Measurements from ENCODE around the gene QSOX1.
A peak's percentile ranks its signal among the peaks of the same experiment; 100 is the strongest.

Gene QSOX1

GRCh38 chr1:180217006-180217405 is 62.3 kb downstream of the QSOX1 start:
- Histone ChIP-seq H3K4me1 (ENCODE audit: control insufficient read depth, insufficient read depth, low read length) (no peaks in the 10 kb centered on the region), H3K4me3 (ENCODE audit: low read length) (no peak overlapping the region), H3K27ac (ENCODE audit: low read depth, low read length) (no peak overlapping the region), H3K27me3 (ENCODE audit: control insufficient read depth, insufficient read depth, low read length) (no peaks in the 10 kb centered on the region), H3K9ac (ENCODE audit: low read length) (no peak overlapping the region), H3K36me3 (ENCODE audit: control insufficient read depth, insufficient read depth, low read length) (no peaks in the 10 kb centered on the region)

GRCh38 chr1:180218806-180219765 is 64.4 kb downstream of the QSOX1 start:
- Histone ChIP-seq H3K27me3 (ENCODE audit: control insufficient read depth, insufficient read depth, low read length) (no peaks in the 10 kb centered on the region), H3K36me3 (ENCODE audit: control insufficient read depth, insufficient read depth, low read length) (no peaks in the 10 kb centered on the region), H3K27ac (ENCODE audit: low read depth, low read length) (no peak overlapping the region), H3K4me3 (ENCODE audit: low read length) (no peak overlapping the region), H3K4me1 (ENCODE audit: control insufficient read depth, insufficient read depth, low read length) (no peaks in the 10 kb centered on the region), H3K9ac (ENCODE audit: low read length) (no peak overlapping the region)

DNA sequence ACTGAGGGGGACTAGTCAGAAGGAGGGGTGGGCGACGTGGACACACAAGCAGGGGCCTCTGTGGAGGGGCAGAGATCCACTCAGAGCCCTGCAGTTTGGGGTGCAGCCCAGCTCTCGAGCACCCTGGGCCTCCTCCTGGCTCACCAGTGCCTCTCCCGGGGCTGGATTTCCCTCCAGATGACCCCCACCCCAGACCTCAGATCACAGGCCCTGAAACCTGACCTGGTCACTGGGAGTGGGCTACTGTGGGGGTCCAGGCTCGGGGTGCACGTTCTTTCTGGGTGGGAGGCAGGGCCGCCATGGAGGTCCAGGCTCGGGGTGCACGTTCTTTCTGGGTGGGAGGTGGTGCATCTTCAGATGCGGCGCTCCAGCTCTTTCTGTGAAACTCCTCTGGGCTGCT is 65.1 kb downstream of the QSOX1 start:
- Histone ChIP-seq H3K9ac (ENCODE audit: low read length) (no peak overlapping the region), H3K27ac (ENCODE audit: low read depth, low read length) (no peak overlapping the region), H3K4me1 (ENCODE audit: control insufficient read depth, insufficient read depth, low read length) (no peaks in the 10 kb centered on the region), H3K27me3 (ENCODE audit: control insufficient read depth, insufficient read depth, low read length) (peaks cover 4% of the 10 kb centered on the region), H3K4me3 (ENCODE audit: low read length) (no peak overlapping the region), H3K36me3 (ENCODE audit: control insufficient read depth, insufficient read depth, low read length) (no peaks in the 10 kb centered on the region)

DNA sequence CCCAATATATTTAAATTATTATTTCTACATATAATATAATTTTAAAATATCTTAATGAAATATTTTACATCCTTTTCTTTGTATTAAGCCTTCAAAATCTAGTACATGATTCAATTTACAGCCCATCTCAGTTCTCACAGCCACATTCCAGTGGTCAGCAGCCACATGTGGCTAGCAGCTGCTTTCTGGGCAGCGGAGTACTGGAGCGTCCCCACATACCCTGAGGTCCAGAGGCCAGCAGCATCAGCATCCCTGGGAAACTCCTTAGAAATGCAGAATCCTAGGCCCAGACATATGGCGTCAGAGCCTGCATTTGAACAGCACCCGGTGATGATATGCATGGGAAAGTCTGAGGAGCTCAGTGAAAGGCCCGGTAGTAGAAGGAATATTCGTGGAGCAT is 66.8 kb downstream of the QSOX1 start:
- Histone ChIP-seq H3K36me3 (ENCODE audit: control insufficient read depth, insufficient read depth, low read length) (no peaks in the 10 kb centered on the region), H3K9ac (ENCODE audit: low read length) (no peak overlapping the region), H3K4me1 (ENCODE audit: control insufficient read depth, insufficient read depth, low read length) (no peaks in the 10 kb centered on the region), H3K4me3 (ENCODE audit: low read length) (no peak overlapping the region), H3K27ac (ENCODE audit: low read depth, low read length) (no peak overlapping the region), H3K27me3 (ENCODE audit: control insufficient read depth, insufficient read depth, low read length) (peaks cover 8% of the 10 kb centered on the region)

DNA sequence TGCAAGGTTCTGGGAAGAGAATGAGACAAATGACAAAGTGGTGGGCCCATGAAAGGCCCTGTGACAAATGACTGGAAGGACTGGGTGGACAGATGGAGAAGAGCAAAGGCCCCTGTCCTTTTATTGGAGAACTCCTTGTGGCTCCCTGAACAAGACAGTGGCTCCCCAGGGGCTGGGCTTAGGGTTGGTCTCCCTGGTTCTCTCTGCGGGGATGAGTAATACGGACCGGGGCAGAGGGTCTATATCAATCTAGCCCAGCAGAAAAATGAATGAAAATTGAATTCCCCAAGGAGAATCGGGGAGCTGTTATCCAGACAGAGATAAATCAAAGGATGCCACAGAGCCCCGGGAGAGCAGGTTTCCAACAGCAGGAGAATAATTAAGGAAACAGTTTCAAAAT is 70.2 kb downstream of the QSOX1 start:
- Histone ChIP-seq H3K27me3 (ENCODE audit: control insufficient read depth, insufficient read depth, low read length) (peaks cover 27% of the 10 kb centered on the region), H3K9ac (ENCODE audit: low read length) (no peak overlapping the region), H3K27ac (ENCODE audit: low read depth, low read length) (no peak overlapping the region), H3K4me1 (ENCODE audit: control insufficient read depth, insufficient read depth, low read length) (no peaks in the 10 kb centered on the region), H3K4me3 (ENCODE audit: low read length) (no peak overlapping the region), H3K36me3 (ENCODE audit: control insufficient read depth, insufficient read depth, low read length) (no peaks in the 10 kb centered on the region)

- H3K27ac ChIP-seq (ENCODE audit: low read depth, low read length): no peak overlapping the region
- no peak overlapping the region for H3K9ac ChIP-seq (ENCODE audit: low read length)
- H3K27me3 ChIP-seq (ENCODE audit: control insufficient read depth, insufficient read depth, low read length): peaks cover 29% of the 10 kb centered on the region
- H3K36me3 ChIP-seq (ENCODE audit: control insufficient read depth, insufficient read depth, low read length): no peaks in the 10 kb centered on the region
- H3K4me3 ChIP-seq (ENCODE audit: low read length): no peak overlapping the region
- H3K4me1 ChIP-seq (ENCODE audit: control insufficient read depth, insufficient read depth, low read length): no peaks in the 10 kb centered on the region
These were observed 70.7 kb downstream of the QSOX1 start for GRCh38 chr1:180225403-180225802.

- H3K9ac ChIP-seq (ENCODE audit: low read length): no peak overlapping the region
- peaks cover 53% of the 10 kb centered on the region for H3K27me3 ChIP-seq (ENCODE audit: control insufficient read depth, insufficient read depth, low read length)
- no peaks in the 10 kb centered on the region for H3K4me1 ChIP-seq (ENCODE audit: control insufficient read depth, insufficient read depth, low read length)
- no peak overlapping the region for H3K4me3 ChIP-seq (ENCODE audit: low read length)
- no peaks in the 10 kb centered on the region for H3K36me3 ChIP-seq (ENCODE audit: control insufficient read depth, insufficient read depth, low read length)
- no peak overlapping the region for H3K27ac ChIP-seq (ENCODE audit: low read depth, low read length)
These were observed 73.4 kb downstream of the QSOX1 start for GRCh38 chr1:180227861-180228647.

GRCh38 chr1:180228648-180229482 is 74.2 kb downstream of the QSOX1 start:
- peaks cover 61% of the 10 kb centered on the region for H3K27me3 ChIP-seq (ENCODE audit: control insufficient read depth, insufficient read depth, low read length)
- no peaks in the 10 kb centered on the region for H3K36me3 ChIP-seq (ENCODE audit: control insufficient read depth, insufficient read depth, low read length)
- no peak overlapping the region for H3K27ac ChIP-seq (ENCODE audit: low read depth, low read length)
- H3K4me3 ChIP-seq (ENCODE audit: low read length): peak overlapping the region; percentile 67
- H3K9ac ChIP-seq (ENCODE audit: low read length): no peak overlapping the region
- H3K4me1 ChIP-seq (ENCODE audit: control insufficient read depth, insufficient read depth, low read length): no peaks in the 10 kb centered on the region

DNA sequence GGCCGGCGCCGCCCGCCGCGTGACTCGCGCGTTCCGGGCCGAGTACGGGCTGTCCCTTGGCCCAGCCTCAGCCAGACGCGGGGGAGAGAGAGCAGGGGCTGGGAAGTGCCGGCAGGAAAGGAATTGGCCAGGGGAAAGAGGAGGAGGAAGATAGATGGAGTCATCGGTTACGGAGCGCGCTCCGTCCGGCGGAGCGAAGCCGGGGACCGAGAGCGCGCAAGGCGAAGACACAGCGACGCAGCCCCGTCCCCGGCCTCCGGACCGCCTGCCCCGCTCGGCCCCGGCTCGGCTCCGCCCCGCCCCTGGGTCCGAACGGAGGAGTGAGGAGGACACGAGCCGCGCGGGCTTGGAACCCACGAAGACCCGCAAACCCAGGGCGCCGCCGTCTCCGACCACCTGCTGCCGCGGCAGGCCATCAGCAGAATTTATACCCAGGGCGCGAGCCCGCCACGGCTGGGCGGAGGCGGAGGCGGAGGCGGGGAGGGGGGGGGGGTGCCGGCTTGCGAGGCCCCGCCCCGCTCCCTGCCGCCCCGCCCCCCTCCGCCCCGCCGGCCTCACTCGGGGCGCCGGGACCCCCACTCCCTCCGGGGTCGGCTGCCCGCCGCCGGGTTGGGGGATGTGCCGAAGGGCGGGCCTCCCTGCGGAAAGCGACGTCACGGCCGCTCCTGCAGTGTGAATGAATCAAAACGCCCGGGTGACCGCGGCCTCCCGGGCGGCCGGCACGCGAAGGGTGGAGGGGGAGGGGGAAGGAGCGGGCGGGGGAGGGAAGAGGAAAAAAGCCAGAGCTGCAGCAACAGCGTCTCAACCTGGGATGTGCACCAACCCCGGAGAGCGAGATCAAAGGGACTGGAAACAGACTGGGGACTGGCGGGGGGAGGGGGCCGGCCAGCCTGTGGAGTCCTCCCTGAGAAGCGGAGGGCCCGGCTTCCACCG is 75.1 kb downstream of the QSOX1 start, which contains the start of gene LHX4:
LHX4 (plus strand) TSS at position 782 of the 933 bp plus-strand sequence. CDS start 266 bp downstream, outside the sequence.
- peaks cover 4% of the 10 kb centered on the region for H3K4me1 ChIP-seq (ENCODE audit: control insufficient read depth, insufficient read depth, low read length)
- H3K9ac ChIP-seq (ENCODE audit: low read length): no peak within 1 kb of the TSS
- no peak within 1 kb of the TSS for H3K27ac ChIP-seq (ENCODE audit: low read depth, low read length)
- H3K36me3 ChIP-seq (ENCODE audit: control insufficient read depth, insufficient read depth, low read length): no peaks in the 10 kb centered on the region
- peaks cover 63% of the 10 kb centered on the region for H3K27me3 ChIP-seq (ENCODE audit: control insufficient read depth, insufficient read depth, low read length)
- peak within 1 kb of the TSS; percentile 67 for H3K4me3 ChIP-seq (ENCODE audit: low read length)

DNA sequence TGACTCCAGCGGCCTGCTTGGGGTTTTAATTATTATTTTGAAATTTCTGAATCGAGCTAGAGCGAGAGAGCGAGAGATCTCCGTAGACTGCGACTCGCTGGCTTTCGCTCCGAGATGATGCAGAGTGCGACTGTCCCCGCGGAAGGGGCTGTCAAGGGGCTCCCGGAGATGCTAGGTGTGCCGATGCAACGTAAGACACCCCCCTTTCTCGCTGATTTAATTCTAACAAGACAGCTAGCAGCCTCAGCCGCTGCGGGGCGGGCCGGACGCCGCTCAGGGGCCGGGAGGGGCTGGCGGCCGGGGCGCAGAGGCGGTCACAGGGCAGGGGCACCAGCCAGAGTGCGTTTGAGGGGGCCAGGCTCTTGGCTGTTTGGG is 75.7 kb downstream of the QSOX1 start:
- Histone ChIP-seq H3K9ac (ENCODE audit: low read length) (no peak overlapping the region), H3K36me3 (ENCODE audit: control insufficient read depth, insufficient read depth, low read length) (no peaks in the 10 kb centered on the region), H3K27ac (ENCODE audit: low read depth, low read length) (no peak overlapping the region), H3K27me3 (ENCODE audit: control insufficient read depth, insufficient read depth, low read length) (peaks cover 70% of the 10 kb centered on the region), H3K4me3 (ENCODE audit: low read length) (peak overlapping the region; percentile 52), H3K4me1 (ENCODE audit: control insufficient read depth, insufficient read depth, low read length) (peaks cover 4% of the 10 kb centered on the region)

GRCh38 chr1:180230791-180231505 is 76.3 kb downstream of the QSOX1 start:
- Histone ChIP-seq H3K27me3 (ENCODE audit: control insufficient read depth, insufficient read depth, low read length) (peaks cover 70% of the 10 kb centered on the region), H3K4me3 (ENCODE audit: low read length) (peak overlapping the region; percentile 52), H3K9ac (ENCODE audit: low read length) (no peak overlapping the region), H3K4me1 (ENCODE audit: control insufficient read depth, insufficient read depth, low read length) (peaks cover 4% of the 10 kb centered on the region), H3K36me3 (ENCODE audit: control insufficient read depth, insufficient read depth, low read length) (no peaks in the 10 kb centered on the region), H3K27ac (ENCODE audit: low read depth, low read length) (no peak overlapping the region)
